DOHH2 (cell line): ENCODE results near the gene UBASH3B.

Experiments used
- H3F3A ChIP-seq: fragments of 200-600 bp; sonication (generic), shearing (Covaris generic); 2 replicates; pipeline ENCODE4 v1.6.0; 2016; ENCODE audit warnings: antibody characterized with exemption, mild to moderate bottlenecking; ENCODE audit not compliant: control insufficient read depth, insufficient read depth
- H3K27ac ChIP-seq: fragments of 200-600 bp; sonication (generic); 2 replicates; pipeline ENCODE4 v1.5.1; 2014; ENCODE audit warnings: low read depth, mild to moderate bottlenecking, low read length, moderate library complexity
- H3K27me3 ChIP-seq: fragments of 200-600 bp; sonication (generic); 2 replicates; pipeline ENCODE4 v1.6.1; 2014; ENCODE audit warnings: mild to moderate bottlenecking, low read length, mixed read lengths; ENCODE audit not compliant: control insufficient read depth
- H3K36me3 ChIP-seq: fragments of 200-600 bp; sonication (generic); 2 replicates; pipeline ENCODE4 v1.6.1; 2014; ENCODE audit warnings: mild to moderate bottlenecking, low read length, moderate library complexity, mixed read lengths; ENCODE audit not compliant: control insufficient read depth
- H3K4me1 ChIP-seq: fragments of 200-600 bp; sonication (generic); 2 replicates; pipeline ENCODE4 v1.6.1; 2014; ENCODE audit warnings: mild to moderate bottlenecking, low read length, mixed read lengths; ENCODE audit not compliant: control insufficient read depth
- H3K4me2 ChIP-seq: fragments of 200-600 bp; sonication (generic); 2 replicates; pipeline ENCODE4 v1.6.0; 2014; ENCODE audit warnings: mild to moderate bottlenecking, low read length, moderate library complexity
- H3K4me3 ChIP-seq: fragments of 200-600 bp; sonication (generic); 2 replicates; pipeline ENCODE4 v1.5.1; 2014; ENCODE audit warnings: mild to moderate bottlenecking, low read length, mixed read lengths
- H3K79me2 ChIP-seq: fragments of 200-600 bp; sonication (generic); 2 replicates; pipeline ENCODE4 v1.6.1; 2014; ENCODE audit warnings: mild to moderate bottlenecking, low read length, mixed read lengths; ENCODE audit not compliant: control insufficient read depth
- H3K9me2 ChIP-seq: fragments of 200-600 bp; sonication (generic); replicated peaks from 2 replicates; pipeline ENCODE4 v1.6.1; 2014; ENCODE audit warnings: mild to moderate bottlenecking, low read length, mixed read lengths; ENCODE audit not compliant: control insufficient read depth
- H3K9me3 ChIP-seq: fragments of 200-600 bp; sonication (generic); 2 replicates; pipeline ENCODE4 v1.6.1; 2014; ENCODE audit warnings: antibody characterized with exemption, low read length, mixed read lengths; ENCODE audit not compliant: control insufficient read depth, insufficient read depth
- H4K20me1 ChIP-seq: fragments of 200-600 bp; sonication (generic); 2 replicates; pipeline ENCODE4 v1.6.0; 2014; ENCODE audit warnings: low read depth, mild to moderate bottlenecking, antibody characterized with exemption, low read length, moderate library complexity; ENCODE audit not compliant: control insufficient read depth, insufficient read depth
- EZH2phosphoT487 ChIP-seq: fragments of 200-600 bp; sonication (generic); IDR thresholded peaks from 2 replicates; pipeline ENCODE4 v1.6.1; 2017; ENCODE audit warnings: borderline replicate concordance, mild to moderate bottlenecking, antibody characterized with exemption, low read length, moderate library complexity, mixed read lengths
- TF ChIP-seq, protein P1 (sequence below): fragments of 200-600 bp; sonication (generic); IDR thresholded peaks from one replicate; pipeline ENCODE4 v1.5.1; 2014; ENCODE audit warnings: antibody characterized with exemption, mild to moderate bottlenecking, low read depth, low read length; ENCODE audit not compliant: poor library complexity, severe bottlenecking

Gene UBASH3B

DNA sequence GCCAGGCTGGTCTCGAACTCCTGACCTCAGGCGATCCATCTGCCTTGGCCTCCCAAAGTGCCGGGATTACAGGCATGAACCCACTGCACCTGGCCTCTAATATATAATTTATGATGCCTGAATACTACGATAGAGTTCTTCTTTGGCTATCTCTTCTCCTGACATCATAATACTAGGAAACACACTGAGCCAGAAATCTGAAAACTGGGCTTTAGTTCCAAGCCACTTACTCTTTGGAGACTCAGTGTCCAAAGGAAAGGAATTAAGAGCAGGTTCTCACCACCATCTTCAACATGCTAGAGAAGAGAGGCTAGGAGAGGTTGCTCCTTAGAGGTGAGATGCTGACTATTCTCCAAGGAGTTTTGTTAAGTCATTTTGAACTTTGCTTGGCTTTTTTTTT, 52.4 kb downstream of the UBASH3B start:
- peaks cover 15% of the 10 kb centered on the region for H3K79me2 ChIP-seq
- no peak for TF ChIP-seq EZH2phosphoT487
- TF ChIP-seq, protein P1, sequence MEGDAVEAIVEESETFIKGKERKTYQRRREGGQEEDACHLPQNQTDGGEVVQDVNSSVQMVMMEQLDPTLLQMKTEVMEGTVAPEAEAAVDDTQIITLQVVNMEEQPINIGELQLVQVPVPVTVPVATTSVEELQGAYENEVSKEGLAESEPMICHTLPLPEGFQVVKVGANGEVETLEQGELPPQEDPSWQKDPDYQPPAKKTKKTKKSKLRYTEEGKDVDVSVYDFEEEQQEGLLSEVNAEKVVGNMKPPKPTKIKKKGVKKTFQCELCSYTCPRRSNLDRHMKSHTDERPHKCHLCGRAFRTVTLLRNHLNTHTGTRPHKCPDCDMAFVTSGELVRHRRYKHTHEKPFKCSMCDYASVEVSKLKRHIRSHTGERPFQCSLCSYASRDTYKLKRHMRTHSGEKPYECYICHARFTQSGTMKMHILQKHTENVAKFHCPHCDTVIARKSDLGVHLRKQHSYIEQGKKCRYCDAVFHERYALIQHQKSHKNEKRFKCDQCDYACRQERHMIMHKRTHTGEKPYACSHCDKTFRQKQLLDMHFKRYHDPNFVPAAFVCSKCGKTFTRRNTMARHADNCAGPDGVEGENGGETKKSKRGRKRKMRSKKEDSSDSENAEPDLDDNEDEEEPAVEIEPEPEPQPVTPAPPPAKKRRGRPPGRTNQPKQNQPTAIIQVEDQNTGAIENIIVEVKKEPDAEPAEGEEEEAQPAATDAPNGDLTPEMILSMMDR, result no peak
- H3K4me2 ChIP-seq, result no peak overlapping the region
- no peaks in the 10 kb centered on the region for H3F3A ChIP-seq
- no peak overlapping the region for H3K27ac ChIP-seq
- H3K36me3 ChIP-seq, result no peaks in the 10 kb centered on the region
- H3K4me3 ChIP-seq, result no peak overlapping the region
- H3K4me1 ChIP-seq, result peaks cover 43% of the 10 kb centered on the region
- H3K9me2 ChIP-seq, result no peaks in the 10 kb centered on the region
- H4K20me1 ChIP-seq, result no peaks in the 10 kb centered on the region
- H3K9me3 ChIP-seq, result no peaks in the 10 kb centered on the region
- no peaks in the 10 kb centered on the region for H3K27me3 ChIP-seq

DNA sequence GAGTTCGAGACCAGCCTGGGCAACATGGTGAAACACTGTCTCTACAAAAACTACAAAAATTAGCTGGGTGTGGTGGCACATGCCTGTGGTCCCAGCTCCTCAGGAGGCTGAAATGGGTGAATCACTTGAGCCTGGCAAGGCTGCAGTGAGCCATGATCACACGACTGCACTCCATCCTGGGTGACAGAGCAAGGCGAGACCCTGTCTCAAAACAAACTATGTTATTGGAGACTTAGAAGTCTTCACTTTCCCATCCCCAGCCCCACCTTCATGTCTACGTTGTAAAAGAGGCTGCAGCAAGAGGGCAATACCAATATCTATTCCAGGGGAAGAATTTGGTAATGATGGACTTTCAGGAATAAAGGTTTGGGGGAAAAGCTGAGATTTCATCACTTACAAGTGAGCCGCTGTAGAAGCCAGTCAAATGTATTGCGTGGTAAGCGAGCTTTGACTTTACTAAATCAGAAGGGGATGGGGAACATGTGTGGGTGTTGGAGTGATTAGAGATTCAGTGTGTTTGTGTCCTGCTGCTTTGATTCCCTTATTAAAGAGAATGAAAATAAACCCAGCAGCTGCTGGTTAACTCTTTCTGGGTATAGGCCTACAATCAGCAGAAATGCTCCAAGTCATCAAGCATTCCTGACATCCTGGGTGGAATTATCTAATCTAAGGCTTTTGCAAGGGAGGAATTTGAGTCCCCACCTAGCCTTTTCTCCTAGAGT, 53.7 kb downstream of the UBASH3B start:
- no peaks in the 10 kb centered on the region for H3K9me3 ChIP-seq
- H3K79me2 ChIP-seq, result peaks cover 15% of the 10 kb centered on the region; the same call in 1 of the 2 replicates
- no peaks in the 10 kb centered on the region for H3K27me3 ChIP-seq
- no peaks in the 10 kb centered on the region for H3K9me2 ChIP-seq
- no peaks in the 10 kb centered on the region for H3F3A ChIP-seq
- no peak overlapping the region for H3K27ac ChIP-seq
- no peak overlapping the region for H3K4me2 ChIP-seq
- peaks cover 45% of the 10 kb centered on the region for H3K4me1 ChIP-seq
- H3K4me3 ChIP-seq, result no peak overlapping the region
- peaks cover 2% of the 10 kb centered on the region; the same call in 1 of the 2 replicates for H3K36me3 ChIP-seq
- no peaks in the 10 kb centered on the region for H4K20me1 ChIP-seq
- TF ChIP-seq, protein P1, result no peak
- TF ChIP-seq EZH2phosphoT487, result no peak

DNA sequence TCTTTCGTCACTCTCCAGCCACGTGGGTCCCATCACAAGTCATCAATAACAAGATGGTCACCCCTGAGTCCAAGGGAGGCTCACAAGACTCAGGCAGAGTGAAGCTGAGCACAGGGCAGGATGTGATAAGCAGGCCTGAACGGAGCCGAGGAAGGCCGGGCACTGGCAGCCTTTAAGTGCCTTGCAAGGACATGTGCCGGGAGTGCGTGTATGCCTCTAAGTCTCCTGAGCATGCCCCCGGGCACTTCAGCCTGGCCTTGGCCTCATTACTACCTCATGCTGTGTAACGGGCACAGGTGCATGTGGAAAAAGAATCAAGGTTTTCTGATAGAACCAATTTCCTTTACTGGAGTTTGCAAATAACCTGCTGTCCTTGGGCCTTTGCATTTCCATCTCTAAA, 55.8 kb downstream of the UBASH3B start:
- peaks cover 12% of the 10 kb centered on the region; the same call in 1 of the 2 replicates for H3K79me2 ChIP-seq
- no peaks in the 10 kb centered on the region; the same call in 1 of the 2 replicates for H3F3A ChIP-seq
- TF ChIP-seq, protein P1, result no peak
- H3K4me1 ChIP-seq, result peaks cover 57% of the 10 kb centered on the region
- H4K20me1 ChIP-seq, result no peaks in the 10 kb centered on the region
- no peaks in the 10 kb centered on the region for H3K9me3 ChIP-seq
- H3K9me2 ChIP-seq, result no peaks in the 10 kb centered on the region
- H3K4me2 ChIP-seq, result no peak overlapping the region
- H3K27me3 ChIP-seq, result no peaks in the 10 kb centered on the region
- no peak overlapping the region for H3K4me3 ChIP-seq
- no peak overlapping the region for H3K27ac ChIP-seq
- H3K36me3 ChIP-seq, result peaks cover 6% of the 10 kb centered on the region
